ENCODE results near the gene ELP5.
"Not testable (repeated sequence)": the region's sequence is repeated elsewhere in the genome, so short reads cannot be mapped to it uniquely, and the experiment has no call there.

ELP5 gene

GRCh38 chr17:7236808-7237207 is 15.2 kb upstream of the ELP5 start:
- no peak for DNase-seq (ENCODE audit: low read depth in 3 of 3)

DNA sequence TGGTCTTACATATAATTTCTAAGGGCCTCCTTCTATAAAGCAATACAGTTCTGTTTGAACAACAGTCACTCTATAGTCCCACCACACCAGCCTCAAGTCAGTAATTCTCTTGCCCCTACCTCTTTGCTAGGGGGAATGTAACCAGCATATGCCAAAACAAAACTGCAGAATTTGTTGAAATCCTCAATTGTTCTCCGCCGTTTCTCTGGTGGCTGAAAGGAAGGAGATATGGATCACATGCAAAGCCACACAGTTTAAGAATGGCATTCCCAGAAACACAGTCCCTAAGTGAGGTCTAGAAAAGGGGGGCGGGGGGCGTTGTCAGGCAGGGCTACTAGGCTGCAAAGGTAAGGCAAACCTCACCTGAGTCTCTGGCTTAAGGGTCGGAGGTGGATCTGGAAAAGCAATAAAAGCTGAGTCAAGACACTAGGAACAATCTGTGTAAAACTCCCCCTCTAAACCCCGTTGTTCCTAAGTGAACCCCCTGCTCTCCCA is 14.7 kb upstream of the ELP5 start:
- no peak for DNase-seq (ENCODE audit: low read depth in 3 of 3)

- peak; percentile 70 to 83 (median 76) for DNase-seq (ENCODE audit: low read depth in 3 of 3)
These were observed 14.1 kb upstream of the ELP5 start for GRCh38 chr17:7237761-7238419.

- no peak for DNase-seq (ENCODE audit: low read depth in 3 of 3)
These were observed 13.5 kb upstream of the ELP5 start for GRCh38 chr17:7238420-7239090.

GRCh38 chr17:7239091-7240027 is 12.7 kb upstream of the ELP5 start, which contains the start of gene PHF23:
TSS of gene PHF23 (minus strand) at chr17:7239457. CDS start at chr17:7239279, 178 bp downstream.
- DNase-seq (ENCODE audit: low read depth in 3 of 3): peak; percentile 93 to 97 (median 95)

- DNase-seq (ENCODE audit: low read depth in 3 of 3): no peak
These were observed 11.6 kb upstream of the ELP5 start for GRCh38 chr17:7240375-7240774.

DNA sequence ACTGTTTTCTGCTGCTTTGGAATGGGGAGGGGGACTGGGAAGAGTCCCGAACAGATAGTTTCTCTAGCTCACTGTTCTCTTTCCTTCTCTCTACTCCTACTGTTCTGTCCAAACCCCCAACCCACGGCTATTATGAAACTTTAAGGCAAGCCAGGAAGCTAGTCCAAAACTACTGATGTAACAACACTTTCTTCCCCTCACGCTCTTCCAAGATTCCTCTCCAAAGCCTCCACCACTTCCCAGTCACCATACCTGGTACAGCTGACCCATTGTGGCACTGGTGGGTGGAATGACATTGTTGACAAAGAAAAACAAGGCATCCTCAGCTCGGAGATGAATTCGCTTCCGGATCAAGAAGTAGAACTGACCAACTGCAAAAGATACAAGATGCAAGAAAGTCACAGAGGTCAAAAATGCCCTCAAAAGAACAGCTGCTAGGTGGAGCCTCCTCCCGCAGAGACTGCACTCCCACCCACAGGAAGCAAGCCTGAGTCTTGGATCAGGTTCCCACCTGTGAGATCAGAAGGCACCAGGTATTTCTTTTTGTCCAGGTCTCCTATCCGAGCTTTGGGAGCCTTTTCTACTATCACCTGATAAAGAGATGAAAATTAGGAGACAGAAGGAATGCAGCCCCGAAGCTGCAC is 10.8 kb upstream of the ELP5 start:
- DNase-seq (ENCODE audit: low read depth in 3 of 3): no peak

DNA sequence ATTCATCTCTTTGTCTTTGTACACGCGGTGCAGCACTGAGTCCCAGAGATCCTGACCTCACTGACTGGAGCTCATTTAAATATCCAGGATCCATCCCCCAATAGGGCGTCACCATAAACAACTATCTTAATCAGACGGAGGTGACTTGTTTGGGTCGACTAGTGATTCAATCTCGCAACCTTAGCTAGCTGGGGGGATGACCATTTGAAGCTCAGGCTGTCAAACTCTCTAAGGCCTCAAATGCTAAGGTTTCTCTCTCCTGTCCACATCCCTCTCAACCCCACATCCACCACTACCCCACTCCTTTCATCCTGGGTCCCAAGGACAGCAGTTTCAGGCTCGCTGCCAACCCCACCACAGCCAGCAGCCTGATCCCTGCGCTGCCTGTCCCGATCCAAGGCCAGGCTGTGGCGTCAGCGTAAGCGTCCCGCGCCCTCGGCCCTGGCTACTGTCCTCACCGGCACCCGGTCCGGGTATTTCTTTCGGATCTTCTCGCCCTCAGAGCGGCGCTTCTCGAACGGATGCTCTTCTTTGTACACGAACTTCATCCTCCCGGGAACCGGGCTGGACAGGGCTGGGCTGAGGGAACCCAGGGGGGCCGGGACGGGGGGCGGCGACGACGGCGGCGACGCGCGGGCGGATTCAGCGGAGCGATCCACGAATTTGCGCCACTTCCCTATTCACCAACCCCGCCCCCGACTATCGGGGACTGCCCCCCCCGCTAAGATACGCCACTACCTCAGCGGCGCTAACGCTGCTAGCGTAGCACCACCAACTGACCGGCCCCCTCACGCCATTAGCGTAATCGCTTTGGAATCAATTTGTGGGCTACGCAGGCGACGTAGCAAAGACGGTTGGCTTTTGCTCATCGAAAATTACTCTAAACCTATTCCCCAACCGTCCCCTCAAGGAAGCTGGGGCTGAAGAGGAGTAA is 10.0 kb upstream of the ELP5 start, which contains the start of gene GABARAP:
TSS of gene GABARAP (minus strand) at position 667 of the 934 bp plus-strand sequence. CDS start at position 548, 119 bp downstream.
- DNase-seq (ENCODE audit: low read depth in 3 of 3): peak; percentile 84 to 91 (median 89)

DNA sequence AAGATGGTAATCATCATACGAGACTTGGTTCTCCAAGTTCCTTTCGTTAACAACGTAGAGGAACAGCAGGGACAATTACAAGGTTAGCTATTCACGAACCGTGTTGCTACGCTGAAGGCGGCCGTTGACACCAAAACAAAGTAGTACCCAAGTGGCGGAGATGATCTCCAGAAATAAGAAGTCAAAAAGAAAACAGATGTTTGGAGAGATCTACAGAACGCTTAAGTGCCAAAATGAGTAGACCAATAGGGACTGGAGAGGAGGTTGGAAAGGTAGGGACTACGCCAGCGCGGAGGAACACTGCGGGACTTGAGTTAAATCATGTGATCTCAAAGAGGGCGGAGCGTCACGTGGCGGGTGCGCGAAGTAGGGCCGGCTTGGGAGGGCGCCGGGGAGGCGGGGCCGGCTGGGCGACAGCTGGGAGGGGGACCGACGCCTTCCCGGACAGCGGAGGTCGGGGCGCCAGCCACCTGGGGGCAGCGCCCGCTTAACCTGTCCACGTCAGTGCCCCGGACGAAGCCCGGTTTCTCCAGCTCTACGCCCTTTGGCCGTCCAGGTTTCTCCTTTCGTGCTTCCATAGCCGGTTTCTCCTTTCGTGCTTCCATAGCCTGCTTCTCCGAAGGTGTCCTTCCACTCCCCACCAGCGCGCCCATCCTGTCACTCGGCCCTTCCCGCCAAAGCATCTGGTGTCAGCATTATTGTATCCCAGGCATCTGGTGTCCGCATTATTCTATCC is 9.1 kb upstream of the ELP5 start:
- peak; percentile 80 to 88 (median 83) for DNase-seq (ENCODE audit: low read depth in 3 of 3)

DNA sequence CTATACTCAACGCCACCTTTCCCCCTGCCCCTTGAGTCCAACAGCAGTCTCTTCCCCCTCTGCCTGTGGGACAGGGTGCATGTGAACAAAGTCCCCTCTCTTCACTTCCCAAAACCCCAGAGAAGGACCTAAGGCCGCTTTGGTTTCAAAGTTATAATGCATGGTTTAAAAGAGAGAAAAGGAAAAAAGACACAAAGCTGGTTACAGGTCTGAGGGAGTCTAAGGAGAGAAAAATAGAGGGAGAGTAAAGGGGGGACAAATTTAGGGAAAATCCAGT is 8.6 kb upstream of the ELP5 start:
- DNase-seq (ENCODE audit: low read depth in 3 of 3): no peak

- not testable (repeated sequence) for DNase-seq (ENCODE audit: low read depth in 3 of 3)
These were observed 8.2 kb upstream of the ELP5 start for GRCh38 chr17:7243838-7244237.

DNA sequence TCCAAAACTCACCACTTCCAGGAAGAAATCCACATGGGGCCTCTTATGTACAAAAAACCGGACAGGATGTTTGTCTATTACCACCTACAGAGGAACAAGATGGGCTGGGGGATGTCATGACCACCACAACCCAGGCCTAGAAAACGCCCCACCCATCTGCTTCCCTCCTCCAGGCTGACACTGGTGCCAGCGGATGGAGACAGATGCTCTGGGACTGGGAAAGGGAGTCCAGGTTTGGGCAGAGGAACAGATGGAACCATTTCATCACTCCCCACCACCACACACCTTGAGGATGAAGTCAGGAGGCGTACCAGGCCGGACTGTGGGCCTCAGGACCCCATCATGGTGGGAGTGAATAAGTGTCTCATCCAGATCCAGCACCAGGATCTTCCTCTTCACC is 5.2 kb upstream of the ELP5 start:
- no peak for DNase-seq (ENCODE audit: low read depth in 3 of 3)

DNA sequence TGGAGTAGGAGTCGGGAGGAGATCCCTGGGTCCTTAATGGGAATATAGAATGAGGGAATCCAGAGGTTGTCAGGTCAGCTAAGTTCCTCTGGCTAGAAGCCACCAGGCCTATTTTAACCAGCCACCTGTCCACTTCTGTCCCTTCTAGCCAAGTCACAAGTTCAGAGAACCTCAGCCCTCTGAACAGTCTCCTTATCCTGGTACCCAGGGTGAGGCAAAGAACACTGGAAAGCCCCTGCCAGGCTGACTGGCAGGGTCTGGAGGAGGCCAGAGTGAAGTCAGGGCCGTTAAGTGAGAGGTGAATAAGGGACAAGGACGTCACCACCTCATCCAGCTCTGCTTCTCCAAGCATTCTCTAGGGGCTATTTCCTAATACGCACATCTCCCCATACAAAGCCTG is 3.2 kb upstream of the ELP5 start:
- no peak for DNase-seq (ENCODE audit: low read depth in 3 of 3)

GRCh38 chr17:7249214-7249613 is 2.8 kb upstream of the ELP5 start:
- no peak for DNase-seq (ENCODE audit: low read depth in 3 of 3)

- no peak for DNase-seq (ENCODE audit: low read depth in 3 of 3)
These were observed 2.2 kb upstream of the ELP5 start for GRCh38 chr17:7249830-7250229.

DNA sequence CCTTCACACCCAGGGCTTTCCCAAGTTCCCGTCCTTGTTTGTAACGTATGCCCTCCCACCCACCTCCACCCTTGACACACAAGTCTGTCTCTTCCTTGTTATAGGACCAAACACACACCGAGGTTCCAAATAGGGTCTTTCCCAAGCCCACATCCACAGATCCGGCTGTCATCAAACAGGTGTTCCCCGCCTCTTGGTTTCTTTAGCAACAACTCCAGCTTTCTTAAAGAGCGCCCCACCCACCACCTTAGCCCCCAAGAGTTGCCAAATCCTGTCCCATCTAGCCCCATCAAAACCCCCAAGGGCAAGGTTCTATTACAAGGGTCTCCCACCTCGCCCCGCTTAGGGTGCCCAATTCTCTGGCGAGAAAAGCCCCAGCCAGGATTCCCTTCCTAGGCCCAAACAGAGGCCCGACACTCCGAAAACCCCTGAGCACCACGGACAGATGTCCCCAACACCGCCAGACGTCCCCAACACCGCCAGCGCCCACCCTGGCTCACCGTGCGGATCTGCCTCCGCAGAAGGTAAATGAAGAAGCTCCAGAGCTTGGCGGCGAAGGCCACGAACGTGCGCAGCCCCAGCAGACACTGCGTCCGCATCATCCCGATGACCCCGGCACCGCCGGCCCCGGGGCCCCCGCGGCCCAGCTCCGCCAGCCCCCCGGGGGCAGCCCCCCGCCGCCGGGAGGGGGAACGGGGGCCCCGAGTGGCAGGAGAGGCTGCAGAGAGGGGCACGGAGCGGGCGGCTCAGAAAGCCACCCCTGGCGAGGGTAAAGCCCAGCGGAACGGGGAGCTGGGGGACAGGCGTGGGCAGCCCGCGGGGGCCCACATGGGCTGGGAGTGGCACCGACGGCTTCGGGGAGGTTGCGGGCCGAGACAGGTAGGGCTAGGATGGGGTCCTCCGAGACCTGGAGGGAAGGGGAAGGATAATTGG is 1.1 kb upstream of the ELP5 start:
- DNase-seq (ENCODE audit: low read depth in 3 of 3): no peak

DNA sequence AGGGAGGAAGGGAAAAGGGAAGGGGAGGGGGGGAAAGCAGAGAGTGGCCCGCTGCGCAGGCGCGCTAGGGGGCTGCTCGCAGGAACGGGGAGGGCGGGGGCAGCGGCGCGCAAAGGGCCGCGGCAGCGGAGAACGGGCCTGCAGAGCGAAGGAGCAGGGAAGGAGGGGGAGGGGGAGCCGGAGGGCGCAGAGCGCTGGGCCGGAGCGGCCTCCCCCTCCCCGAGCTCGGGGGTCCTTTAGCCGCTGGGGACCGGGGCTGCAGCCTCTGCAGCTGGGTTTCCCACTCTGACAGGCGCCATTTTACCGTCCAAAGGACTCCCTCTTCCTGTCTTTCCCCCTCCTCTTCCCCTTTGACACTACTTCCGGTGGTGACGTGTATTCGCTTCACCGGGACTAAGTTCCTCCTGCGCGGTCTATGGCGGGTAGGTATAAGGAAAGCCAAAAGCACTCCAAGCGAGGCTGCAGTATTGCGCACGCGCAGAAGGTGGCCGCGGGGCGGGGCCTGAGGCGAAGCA is 297 bp upstream of the ELP5 start, which contains the start of gene CTDNEP1:
TSS of gene CTDNEP1 (minus strand) at position 74 of the 515 bp plus-strand sequence. CDS start 438 bp downstream, outside the sequence.
- DNase-seq (ENCODE audit: low read depth in 3 of 3): peak; percentile 98 to 100 (median 98)

DNA sequence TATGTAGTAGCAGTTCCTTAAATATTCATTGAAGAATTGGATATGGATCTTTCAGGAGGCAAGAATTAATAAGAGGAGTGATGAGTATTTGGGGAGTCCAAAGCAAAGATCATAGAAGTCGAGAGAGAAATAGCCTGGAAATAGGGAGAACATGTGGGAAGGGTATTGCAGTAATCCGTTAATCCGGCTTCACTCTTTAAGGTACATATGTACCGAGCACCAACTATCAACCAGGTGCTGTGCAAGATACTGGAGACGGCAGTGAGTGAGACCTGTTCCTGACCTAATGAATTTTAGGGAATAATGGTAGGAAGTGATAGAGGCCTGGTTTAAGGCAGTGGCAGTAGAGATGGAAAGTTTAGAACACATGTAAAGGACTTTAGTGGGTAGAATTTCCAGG is 1.1 kb downstream of the ELP5 start:
- no peak for DNase-seq (ENCODE audit: low read depth in 3 of 3)

Measured in stimulated activated CD4-positive, alpha-beta T cell treated with anti-CD3 and anti-CD28 coated beads, TNF-alpha, amount 100 ng/mL, for 48 hours (primary cell).